HK-2 (cell line): ENCODE data around the gene SLC13A3.

Experiments
- DNase-seq: peaks from one replicate; pipeline ENCODE4 v3.0.0-alpha.2; 2018; ENCODE audit not compliant: unreplicated experiment

The SLC13A3 gene

GRCh38 chr20:46558511-46558959, 92.7 kb downstream of the SLC13A3 start:
- peak; percentile 87 for DNase-seq

GRCh38 chr20:46557231-46557956, 93.9 kb downstream of the SLC13A3 start:
- peak; percentile 5 for DNase-seq

GRCh38 chr20:46555370-46555956, 95.8 kb downstream of the SLC13A3 start:
- no peak for DNase-seq

GRCh38 chr20:46554828-46555227, 96.4 kb downstream of the SLC13A3 start:
- DNase-seq = no peak

GRCh38 chr20:46553926-46554325, 97.3 kb downstream of the SLC13A3 start:
- no peak for DNase-seq

- DNase-seq = no peak
These were observed 98.5 kb downstream of the SLC13A3 start for GRCh38 chr20:46552460-46553420.

GRCh38 chr20:46551522-46552381, 99.5 kb downstream of the SLC13A3 start:
- DNase-seq = no peak

GRCh38 chr20:46550461-46550860, 100.8 kb downstream of the SLC13A3 start, which contains the start of gene OCSTAMP:
Gene OCSTAMP, minus strand, starts transcription at chr20:46550654. Its CDS starts 94 bp downstream, at chr20:46550560.
- no peak for DNase-seq

GRCh38 chr20:46549188-46549972, 101.9 kb downstream of the SLC13A3 start:
- DNase-seq = no peak

GRCh38 chr20:46548688-46549087, 102.6 kb downstream of the SLC13A3 start:
- no peak for DNase-seq

GRCh38 chr20:46547995-46548394, 103.3 kb downstream of the SLC13A3 start:
- no peak for DNase-seq

GRCh38 chr20:46546936-46547335, 104.3 kb downstream of the SLC13A3 start:
- no peak for DNase-seq

GRCh38 chr20:46546298-46546697, 105.0 kb downstream of the SLC13A3 start:
- no peak for DNase-seq

- DNase-seq = no peak
These were observed 105.5 kb downstream of the SLC13A3 start for GRCh38 chr20:46545827-46546138.

- DNase-seq = no peak
These were observed 106.0 kb downstream of the SLC13A3 start for GRCh38 chr20:46545077-46545826.

- DNase-seq = no peak
These were observed 106.7 kb downstream of the SLC13A3 start for GRCh38 chr20:46544576-46544975.

GRCh38 chr20:46543959-46544358, 107.3 kb downstream of the SLC13A3 start:
- DNase-seq = no peak

- DNase-seq = no peak
These were observed 108.2 kb downstream of the SLC13A3 start for GRCh38 chr20:46543033-46543432.

GRCh38 chr20:46541229-46541935, 109.9 kb downstream of the SLC13A3 start:
- DNase-seq = no peak
